ENCODE results near the gene GALE. TPM values are rescaled to one million over a fixed set of nuclear protein-coding genes. Genes with fewer than 3 reads are reported as not detected.

The GALE gene
- total RNA-seq, 2 donors from 2014 or later: 163 to 208 TPM

GRCh38 chr1:23801876-23802275 lies 1.3 kb upstream of the GALE start:
- no peak overlapping the region for H3K27ac ChIP-seq
- H3K9ac ChIP-seq (ENCODE audit: low read depth in 2 of 2, low read length in 2 of 2): peak overlapping the region in 1 of 2 donors; percentile 85
- no peaks in the 10 kb centered on the region for H3K9me3 ChIP-seq
- peaks cover 6% of the 10 kb centered on the region for H3K4me1 ChIP-seq
- DNase-seq: no peak
- peaks cover 6% of the 10 kb centered on the region for H3K36me3 ChIP-seq
- intact Hi-C loops (cut with DNase I): no loop called here
- no peaks in the 10 kb centered on the region for H3K27me3 ChIP-seq
- no peak overlapping the region for H3K4me3 ChIP-seq
- TF ChIP-seq CTCF (IDR thresholded peaks at IDR 0.05): no peak

GRCh38 chr1:23801338-23801748 lies 789 bp upstream of the GALE start:
- intact Hi-C loops (cut with DNase I): no loop called here
- H3K9ac ChIP-seq (ENCODE audit: low read depth in 2 of 2, low read length in 2 of 2): peak overlapping the region; percentile 85 to 93

GRCh38 chr1:23799570-23800399 lies 769 bp downstream of the GALE start:
- Histone ChIP-seq H3K36me3 (peaks cover 9% of the 10 kb centered on the region), H3K9ac (ENCODE audit: low read depth in 2 of 2, low read length in 2 of 2) (peak overlapping the region; percentile 85 to 88), H3K27me3 (no peaks in the 10 kb centered on the region), H3K27ac (peak overlapping the region; percentile 88), H3K4me1 (peaks cover 6% of the 10 kb centered on the region), H3K4me3 (peak overlapping the region; percentile 76), H3K9me3 (no peaks in the 10 kb centered on the region)
- intact Hi-C loops (cut with DNase I): no loop called here
- DNase-seq: peak; percentile 92
- TF ChIP-seq CTCF (IDR thresholded peaks at IDR 0.05): no peak

More at GRCh38 chr1:23801338-23801748, 789 bp upstream of the GALE start:
- DNase-seq: no peak
- H3K27me3 ChIP-seq: no peaks in the 10 kb centered on the region
- peaks cover 6% of the 10 kb centered on the region for H3K4me1 ChIP-seq
- peaks cover 6% of the 10 kb centered on the region for H3K36me3 ChIP-seq
- peak overlapping the region; percentile 88 for H3K27ac ChIP-seq
- no peaks in the 10 kb centered on the region for H3K9me3 ChIP-seq
- no peak for TF ChIP-seq CTCF (IDR thresholded peaks at IDR 0.05)
- H3K4me3 ChIP-seq: peak overlapping the region; percentile 76

GRCh38 chr1:23799255-23799569 lies 1.3 kb downstream of the GALE start:
- intact Hi-C loops (cut with DNase I): no loop called here

GRCh38 chr1:23798662-23799142 lies 1.9 kb downstream of the GALE start:
- intact Hi-C loops (cut with DNase I): no loop called here
- TF ChIP-seq CTCF (IDR thresholded peaks at IDR 0.05): no peak
- Histone ChIP-seq H3K4me3 (peak overlapping the region; percentile 18), H3K36me3 (peaks cover 4% of the 10 kb centered on the region), H3K9ac (ENCODE audit: low read depth in 2 of 2, low read length in 2 of 2) (peak overlapping the region; percentile 51 to 85), H3K9me3 (no peaks in the 10 kb centered on the region), H3K4me1 (peaks cover 6% of the 10 kb centered on the region), H3K27me3 (no peaks in the 10 kb centered on the region), H3K27ac (peak overlapping the region; percentile 88)
- no peak for DNase-seq

More at GRCh38 chr1:23799255-23799569, 1.3 kb downstream of the GALE start:
- DNase-seq: no peak
- Histone ChIP-seq H3K9ac (ENCODE audit: low read depth in 2 of 2, low read length in 2 of 2) (peak overlapping the region; percentile 51 to 85), H3K9me3 (no peaks in the 10 kb centered on the region), H3K4me1 (peaks cover 6% of the 10 kb centered on the region), H3K27ac (peak overlapping the region; percentile 88), H3K36me3 (peaks cover 7% of the 10 kb centered on the region), H3K27me3 (no peaks in the 10 kb centered on the region), H3K4me3 (peak overlapping the region; percentile 18)
- TF ChIP-seq CTCF (IDR thresholded peaks at IDR 0.05): no peak
